ENCODE measurements around the gene RSPH3. TPM values are rescaled to one million over a fixed set of nuclear protein-coding genes. Genes with fewer than 3 reads are reported as not detected.

The RSPH3 gene
- total RNA-seq, 1 donor from 2014 or later, result 1.5 TPM

DNA sequence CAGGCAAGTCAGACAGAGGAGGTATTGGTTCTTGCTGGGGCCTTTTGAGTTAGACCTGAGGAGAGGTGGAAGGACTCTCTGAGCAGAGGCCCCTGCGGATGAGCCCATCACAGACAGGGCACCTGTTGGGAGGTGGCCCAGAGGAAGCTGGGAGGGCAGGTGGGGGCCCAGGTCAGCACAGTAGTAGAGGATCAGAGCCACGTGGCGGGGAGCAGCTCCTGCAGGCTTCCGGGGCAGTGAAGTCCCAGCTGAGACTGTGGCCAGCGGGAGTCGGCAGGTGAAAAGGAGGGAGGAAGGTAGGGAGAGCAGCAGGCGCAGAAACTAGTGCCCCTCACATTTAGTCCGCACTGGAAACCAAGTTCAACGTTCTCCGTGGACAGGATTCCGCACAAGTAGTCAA, 61.8 kb downstream of the RSPH3 start:
- no peak for DNase-seq (ENCODE audit: low read depth, low spot score)

DNA sequence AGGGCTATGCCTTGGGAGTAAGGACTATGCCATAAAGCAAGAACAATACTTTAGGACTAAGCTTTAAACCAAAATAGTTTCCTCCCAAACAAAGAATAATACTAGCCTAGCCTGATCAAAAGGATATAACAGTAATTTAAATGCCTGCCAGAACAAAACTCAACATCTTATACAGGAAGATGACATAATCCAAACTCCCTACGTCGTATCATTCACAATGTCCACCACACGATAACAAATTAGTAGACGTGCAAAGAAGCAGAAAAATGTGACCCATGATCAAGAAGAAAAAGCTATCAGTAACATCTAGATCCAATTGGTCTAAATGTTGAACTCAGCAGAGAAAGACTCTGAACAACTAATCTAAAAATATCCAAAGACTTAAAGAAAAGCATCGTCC, 65.8 kb downstream of the RSPH3 start:
- DNase-seq (ENCODE audit: low read depth, low spot score), result no peak

DNA sequence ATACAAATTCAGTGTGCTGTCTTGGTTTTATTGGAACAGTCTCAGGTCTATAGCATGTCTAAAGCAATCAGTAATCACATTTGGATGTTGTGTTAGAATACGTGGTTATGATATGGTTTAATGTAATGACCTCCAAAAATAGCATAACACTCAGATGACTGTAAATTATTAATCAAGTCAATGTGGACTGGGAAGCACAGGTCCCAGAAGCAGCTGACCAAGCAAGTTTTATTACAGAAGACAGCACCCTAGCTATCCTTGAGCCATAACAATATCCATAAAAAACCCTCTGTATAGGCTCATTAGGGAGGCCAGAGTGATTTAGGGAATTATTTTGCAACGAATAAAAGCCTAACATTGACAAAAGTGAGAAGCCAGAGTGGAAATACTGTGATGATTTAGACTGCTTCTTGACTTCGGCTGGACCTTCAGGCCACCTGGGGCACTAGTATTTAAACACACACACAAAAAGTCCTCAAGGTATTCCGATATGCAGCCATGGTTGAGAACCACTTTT, 66.9 kb downstream of the RSPH3 start:
- DNase-seq (ENCODE audit: low read depth, low spot score), result no peak

DNA sequence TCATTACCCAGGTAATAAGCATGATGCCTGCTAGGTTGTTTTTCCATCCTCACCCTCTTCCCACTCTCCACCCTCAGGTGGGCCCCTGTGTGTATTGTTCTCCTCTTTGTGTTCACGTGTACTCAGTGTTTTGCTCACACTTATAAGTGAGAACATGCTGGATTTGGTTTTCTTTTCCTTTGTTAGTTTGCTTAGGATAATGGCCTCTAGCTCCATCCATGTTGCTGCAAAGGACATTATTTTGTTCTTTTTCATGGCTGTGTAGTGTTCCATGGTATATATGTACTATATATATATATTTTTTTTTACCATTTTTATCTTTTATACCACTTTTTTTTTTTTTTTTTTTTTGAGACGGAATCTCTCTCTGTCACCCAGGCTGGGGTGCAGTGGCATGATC, 71.9 kb downstream of the RSPH3 start:
- no peak for DNase-seq (ENCODE audit: low read depth, low spot score)

DNA sequence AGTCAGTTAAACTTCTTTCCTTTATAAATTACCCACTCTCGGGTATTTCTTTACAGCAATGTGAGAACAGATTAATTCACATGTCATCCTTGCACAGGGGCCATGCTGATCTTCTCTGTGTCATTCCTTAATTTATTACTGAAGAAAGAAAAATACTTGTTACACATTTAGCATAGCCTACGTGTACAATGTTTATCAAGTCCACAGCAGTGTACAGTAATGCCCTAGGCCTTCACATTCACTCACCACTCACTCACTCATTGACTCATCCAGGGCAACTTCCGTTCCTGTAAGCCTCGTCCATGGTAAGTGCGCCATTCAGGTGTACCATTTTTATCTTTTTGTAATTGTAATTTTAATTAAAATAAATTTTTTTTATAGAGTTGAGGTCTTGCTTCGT, 73.6 kb downstream of the RSPH3 start:
- no peak for DNase-seq (ENCODE audit: low read depth, low spot score)

DNA sequence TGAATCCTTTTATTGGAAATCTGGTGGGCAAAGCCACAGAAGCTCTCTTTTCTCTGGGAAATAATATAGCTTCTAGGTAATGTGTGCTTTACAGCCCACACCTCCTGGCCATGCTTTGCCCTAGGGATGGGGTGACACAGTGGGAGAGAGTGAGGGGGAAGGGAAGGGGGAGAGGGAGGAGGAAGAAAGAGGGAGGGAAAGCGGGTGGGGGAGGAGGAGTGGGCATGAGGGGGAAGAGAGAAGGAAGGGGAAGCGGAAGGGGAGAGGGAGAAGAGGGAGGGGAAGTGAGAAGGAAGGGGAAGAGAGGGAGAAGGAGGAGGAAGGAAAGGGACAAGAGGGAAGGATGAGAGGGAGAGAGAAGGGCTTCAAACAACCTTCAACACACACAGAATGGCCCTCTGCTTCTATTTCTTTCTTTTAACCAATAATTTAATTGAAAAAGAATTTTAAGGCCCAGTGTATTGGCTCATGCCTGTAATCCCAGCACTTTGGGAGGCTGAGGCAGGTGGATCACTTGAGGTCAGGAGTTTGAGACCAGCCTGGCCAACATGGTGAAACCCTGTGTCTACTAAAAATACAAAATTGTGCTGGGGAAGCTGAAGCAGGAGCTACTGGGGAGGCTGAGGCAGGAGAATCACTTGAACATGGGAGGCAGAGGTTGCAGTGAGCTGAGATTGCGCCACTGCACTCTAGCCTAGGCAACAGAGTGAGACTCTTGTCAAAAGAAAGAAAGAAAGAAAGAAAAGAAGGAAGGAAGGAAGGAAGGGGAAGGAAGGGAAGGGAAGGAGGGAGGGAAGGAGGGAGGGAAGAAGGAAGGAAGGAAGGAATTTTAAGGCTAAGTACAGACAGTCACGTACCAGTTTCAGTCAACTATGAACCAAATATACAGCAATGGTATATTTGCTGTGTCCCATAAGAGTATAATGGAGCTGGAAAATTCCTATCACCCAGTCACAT, 75.2 kb downstream of the RSPH3 start:
- no peak for DNase-seq (ENCODE audit: low read depth, low spot score)

DNA sequence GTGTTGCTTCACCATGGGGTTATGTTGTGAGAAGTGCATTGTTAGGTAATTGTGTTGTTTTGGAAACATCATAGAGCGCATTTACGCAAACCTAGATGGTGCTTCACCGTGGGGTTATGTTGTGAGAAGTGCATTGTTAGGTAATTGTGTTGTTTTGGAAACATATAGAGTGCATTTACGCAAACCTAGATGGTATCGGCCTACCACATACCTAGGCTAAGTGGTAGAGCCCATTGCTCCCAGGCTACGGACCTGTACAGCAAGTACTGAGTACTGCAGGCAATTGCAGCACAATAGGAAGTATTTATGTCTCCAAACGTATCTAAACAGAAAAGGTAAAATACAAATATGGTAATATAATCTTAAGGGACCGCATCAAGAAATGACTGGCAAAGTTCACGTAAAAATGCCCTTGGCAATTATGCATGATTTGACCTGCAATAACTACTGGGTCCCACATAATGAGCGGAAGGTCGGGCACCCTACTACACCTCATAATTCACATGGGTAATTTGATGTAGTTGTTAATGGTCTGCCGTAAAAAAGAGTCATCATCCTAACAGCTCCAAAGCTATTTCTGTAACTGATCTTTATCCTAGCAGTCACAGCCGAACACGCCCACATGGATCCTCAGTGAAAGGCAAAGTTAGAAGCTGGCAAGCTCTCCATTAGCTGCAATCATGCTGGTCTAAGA, 76.0 kb downstream of the RSPH3 start:
- no peak for DNase-seq (ENCODE audit: low read depth, low spot score)

Other genes starting within 250 kb of the RSPH3 start
- 110 and 172 TPM in 2 replicates for gene EZR, start 180.8 kb downstream of the RSPH3 start, total RNA-seq
- gene TAGAP, start 44.8 kb upstream of the RSPH3 start, total RNA-seq, result not detected in 2 replicates
- not detected in 2 replicates for gene FNDC1, start 169.2 kb upstream of the RSPH3 start, total RNA-seq